T47D (cell line): ENCODE data around the gene UBA1.

Experiments
- DNase-seq, 2 experiments: peaks; one replicate each; pipeline versions ENCODE4 v3.0.0 to v3.0.0-alpha.2; 2011 to 2012; ENCODE audit warnings: low read depth in 1 of 2, low spot score in 1 of 2
- JUND ChIP-seq: IDR thresholded peaks from 2 replicates; pipeline ENCODE4 v1.6.1; 2012; ENCODE audit warnings: low read depth
- in situ Hi-C: cut with HindIII; loops from 2 replicates; pipeline ENCODE4 v1.10.0; 2016; ENCODE audit warnings: low sequenced_read_pairs, low pct_unique_long_range_greater_than_20kb

UBA1 gene

DNA sequence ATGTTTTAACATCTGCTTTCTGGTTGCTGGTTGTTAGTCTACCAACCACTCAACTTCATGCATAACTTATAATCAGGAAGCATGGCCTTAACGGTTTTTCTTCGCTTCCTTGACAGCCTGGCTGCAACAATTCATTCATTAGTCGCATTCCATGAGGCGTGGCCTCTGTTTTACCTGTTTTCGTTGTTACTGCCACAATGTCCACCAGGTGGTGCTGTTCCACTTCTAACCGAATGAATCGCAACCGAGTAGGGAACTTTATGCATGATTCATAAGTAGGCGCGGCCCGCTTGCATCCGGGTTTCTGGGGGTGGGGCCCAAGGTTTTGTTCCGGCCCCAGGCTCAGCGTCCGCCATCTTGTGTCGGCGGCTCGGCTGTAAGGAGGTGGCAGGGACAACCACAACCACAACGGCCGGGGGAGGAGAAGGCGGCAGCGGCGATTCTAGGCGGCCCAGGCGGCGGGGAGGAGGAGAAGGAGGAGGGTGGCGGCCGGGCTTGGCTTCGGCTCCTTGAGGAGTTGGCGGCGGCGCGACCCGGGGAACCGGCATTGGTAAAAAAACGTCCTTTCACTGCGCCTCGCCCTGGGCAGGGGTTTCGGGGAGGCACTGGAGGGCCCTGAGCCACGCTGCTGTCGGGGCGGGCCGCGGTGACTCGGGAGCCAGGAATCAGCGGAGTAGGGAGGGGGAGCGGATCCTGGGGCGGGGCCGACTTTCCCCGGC is at the start of gene UBA1:
TSS of gene UBA1 (plus strand) at position 355 of the 719 bp plus-strand sequence. CDS start 4,974 bp downstream, outside the sequence.
- DNase-seq, result peak; percentile 76 to 97
- in situ Hi-C loops, result no loop called here
- no peak for TF ChIP-seq JUND

DNA sequence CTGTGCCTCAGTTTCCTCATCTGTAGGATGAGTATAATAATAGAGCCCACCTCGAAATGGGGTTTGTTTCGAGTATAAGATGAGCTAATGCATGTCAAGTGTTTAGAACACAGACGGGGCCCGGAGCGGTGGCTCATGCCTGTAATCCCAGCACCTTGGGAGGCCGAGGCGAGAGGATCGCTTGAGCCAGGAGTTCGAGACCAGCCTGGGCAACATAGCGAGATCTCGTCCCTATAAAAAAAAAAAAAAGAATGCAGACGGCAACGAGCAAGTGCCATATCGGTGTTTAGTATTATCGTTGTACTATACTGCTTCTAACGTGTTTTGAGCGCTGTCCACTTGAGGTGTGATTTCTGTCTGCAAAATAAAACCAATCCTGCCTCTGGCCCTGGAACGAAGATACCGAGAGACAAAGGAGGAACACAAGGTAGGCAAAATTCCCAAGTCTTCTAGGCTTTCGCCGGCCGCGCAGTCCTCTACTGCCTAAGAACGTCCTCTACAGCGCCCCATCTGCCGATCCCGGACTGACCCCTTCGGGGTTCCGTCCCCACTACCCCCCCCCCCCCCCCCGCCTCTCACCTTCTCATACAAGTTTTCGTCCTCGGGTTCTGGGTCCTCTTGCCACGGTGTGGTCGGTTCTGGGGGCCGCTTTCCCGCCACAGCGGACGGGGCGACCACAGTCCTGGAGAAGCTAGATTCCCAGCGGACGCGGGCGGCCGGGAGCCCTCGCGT is 49.6 kb upstream of the UBA1 start:
- in situ Hi-C loops, result no loop called here

DNA sequence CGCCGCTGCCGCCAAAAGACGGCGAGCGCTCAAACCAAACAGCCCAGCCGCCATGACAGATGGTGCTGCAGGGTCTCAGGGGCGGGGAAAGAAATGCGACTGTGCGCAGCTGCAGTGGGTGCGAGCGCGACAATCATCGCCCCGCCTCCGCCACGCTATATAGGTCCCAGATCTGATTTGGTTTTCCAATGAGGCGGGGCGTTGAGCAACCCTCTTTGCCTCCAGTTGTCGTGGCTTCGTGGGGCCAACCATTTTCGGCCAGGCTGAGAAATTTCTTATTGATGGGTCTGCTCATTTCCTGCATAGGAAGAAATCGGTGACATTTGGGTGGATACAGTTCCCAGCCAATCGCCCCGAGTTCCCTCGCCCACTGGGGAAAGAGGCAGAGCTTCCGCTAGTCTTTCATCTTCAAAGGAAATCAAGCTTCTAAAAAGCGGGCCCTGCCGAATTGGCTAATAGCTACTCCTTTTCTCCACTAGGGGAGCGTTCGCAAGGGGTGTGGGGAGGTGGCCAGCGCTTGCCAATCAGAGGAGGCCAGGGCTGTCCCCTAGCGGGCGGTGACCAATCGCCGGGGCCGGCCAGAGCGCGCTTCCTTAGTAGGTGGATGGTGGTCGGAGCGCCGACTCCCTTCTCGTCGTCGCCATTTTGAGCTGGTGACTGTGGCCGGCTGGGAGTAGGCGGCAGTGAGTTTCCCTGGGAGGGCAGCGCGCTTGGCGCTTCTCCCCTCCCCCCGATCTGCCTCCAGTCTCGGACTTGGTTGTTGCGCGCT is 48.8 kb upstream of the UBA1 start, which contains the start of the genes NDUFB11 and RBM10:
TSS of gene NDUFB11 (minus strand) at position 77 of the 769 bp plus-strand sequence. CDS start at position 54, 23 bp downstream.
TSS of gene RBM10 (plus strand) at position 596 of the 769 bp plus-strand sequence. CDS start 2,261 bp downstream, outside the sequence.
- peak; percentile 81 to 97 for DNase-seq
- TF ChIP-seq JUND, result no peak
- in situ Hi-C loops, result no loop called here

More for the DNA sequence above, 49.6 kb upstream of the UBA1 start:
- no peak for TF ChIP-seq JUND
- peak; percentile 23 to 54 for DNase-seq

DNA sequence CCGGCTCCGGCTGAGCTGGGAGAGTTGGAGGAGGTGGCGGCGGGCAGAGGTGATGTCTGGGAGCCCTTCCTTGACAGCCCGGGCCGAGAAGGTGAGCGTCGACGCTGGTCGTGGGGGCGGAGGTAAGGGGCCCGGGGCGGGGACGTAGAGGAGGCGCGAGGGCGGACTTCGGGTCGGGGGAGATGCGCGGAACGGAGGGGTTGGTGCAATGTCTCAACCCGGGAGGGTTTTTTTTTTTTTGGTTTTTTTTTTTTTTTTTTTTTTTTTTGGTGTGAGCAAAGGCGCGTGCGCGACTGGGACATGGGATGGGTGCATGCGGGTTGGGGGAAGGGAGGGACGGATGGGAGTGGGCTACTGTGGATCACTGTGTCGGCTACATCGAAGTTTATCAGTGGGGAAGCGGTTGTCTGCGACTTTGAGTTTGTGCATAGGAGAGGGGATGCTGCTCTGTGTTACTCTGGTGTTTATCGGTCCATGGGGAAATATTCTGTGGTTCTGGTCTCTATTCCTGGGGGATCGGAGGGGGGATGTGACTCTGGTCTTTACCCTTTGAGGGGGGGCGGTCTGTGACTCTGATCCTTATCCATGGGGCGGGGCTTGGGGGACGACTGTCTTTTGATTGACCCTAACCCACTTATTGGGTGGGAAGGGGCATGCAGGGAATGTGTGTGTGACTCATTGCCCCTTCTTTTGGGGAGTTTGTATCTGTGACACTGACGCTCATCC is 48.1 kb upstream of the UBA1 start:
- in situ Hi-C loops, result no loop called here
- peak in 1 of 2 experiments; percentile 16 for DNase-seq
- no peak for TF ChIP-seq JUND

DNA sequence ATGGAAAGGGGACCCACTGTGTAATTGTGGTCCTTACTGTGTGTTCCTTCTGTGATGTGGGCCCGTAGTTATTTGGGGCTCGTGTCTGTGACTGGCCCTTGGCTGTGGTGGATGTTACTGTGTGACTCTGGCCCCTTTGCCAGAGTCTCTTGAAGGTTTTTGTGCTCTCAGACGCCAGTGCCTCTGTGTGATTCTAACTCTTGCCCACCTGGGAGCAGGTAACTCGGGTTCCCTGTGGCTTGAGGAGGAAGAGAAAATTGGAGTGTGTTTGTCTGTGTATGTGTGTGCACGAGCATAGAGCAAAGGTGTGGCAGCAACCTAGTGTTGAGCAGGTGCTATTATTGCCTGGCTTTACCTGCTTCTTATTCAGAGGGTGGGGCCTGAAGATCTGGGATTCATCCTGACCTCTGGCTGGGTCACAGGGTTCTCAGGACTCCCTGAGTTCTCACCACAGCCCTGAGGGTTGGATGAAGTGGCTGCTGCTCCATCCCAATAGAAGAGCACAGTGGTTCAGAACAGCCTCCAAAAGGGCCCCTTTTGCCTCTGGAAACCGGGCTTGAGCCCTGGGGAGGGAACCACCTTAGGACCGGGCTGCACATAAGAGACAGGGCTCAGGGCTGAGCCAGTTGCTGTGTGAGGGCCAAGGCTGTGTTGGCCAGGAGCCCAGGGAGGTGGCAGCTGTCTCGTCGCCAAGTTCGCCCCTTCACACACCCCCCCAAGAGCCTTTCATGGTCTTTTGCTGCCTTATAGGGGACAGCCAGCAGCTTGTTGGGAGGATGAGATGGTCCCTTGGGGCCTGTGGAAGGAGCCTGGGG is 47.3 kb upstream of the UBA1 start:
- in situ Hi-C loops, result no loop called here
- peak in 1 of 2 experiments; percentile 19 for DNase-seq
- TF ChIP-seq JUND, result no peak

DNA sequence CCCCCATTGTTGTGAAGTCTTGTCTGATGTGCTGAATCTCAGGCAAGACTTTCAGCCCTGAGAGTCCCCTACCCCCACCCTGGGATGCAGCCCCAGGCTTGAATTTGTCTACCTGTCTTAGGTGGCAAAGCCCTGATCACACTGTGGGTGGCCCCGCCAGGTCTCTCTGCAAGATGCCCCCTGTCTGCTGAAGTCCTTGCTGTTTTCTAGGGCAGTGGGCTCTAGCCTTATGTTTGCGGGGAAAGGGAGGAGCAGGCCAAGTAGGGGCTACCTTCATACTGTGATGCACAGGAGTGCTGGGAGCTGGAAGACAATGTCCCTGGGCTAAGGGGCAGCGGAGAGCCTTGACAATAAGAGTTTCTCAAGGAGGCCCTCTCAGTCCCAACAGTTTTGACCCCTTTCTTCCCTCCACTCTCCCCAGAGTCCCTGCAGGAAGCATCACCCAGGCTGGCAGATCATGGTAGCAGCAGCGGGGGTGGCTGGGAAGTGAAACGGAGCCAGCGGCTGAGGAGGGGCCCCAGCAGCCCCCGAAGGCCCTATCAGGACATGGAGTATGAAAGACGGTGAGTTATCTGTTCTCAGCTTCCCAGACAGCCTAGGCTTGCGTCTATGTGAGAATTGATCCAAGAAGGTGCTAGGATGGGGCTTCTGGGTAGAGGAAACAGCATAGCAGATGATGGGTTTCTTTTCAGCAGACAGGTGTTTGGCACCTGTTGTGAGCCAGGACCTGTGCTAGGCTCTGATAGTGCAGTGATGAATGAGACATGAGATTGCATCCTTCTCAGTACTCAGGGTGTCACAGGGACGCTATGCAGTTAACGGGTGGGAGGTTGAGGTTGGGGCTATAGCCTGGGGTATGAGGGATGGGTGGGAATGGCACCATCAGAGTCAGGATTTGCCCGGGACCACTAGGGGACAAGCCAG is 46.4 kb upstream of the UBA1 start:
- in situ Hi-C loops, result no loop called here
- no peak for DNase-seq
- no peak for TF ChIP-seq JUND

DNA sequence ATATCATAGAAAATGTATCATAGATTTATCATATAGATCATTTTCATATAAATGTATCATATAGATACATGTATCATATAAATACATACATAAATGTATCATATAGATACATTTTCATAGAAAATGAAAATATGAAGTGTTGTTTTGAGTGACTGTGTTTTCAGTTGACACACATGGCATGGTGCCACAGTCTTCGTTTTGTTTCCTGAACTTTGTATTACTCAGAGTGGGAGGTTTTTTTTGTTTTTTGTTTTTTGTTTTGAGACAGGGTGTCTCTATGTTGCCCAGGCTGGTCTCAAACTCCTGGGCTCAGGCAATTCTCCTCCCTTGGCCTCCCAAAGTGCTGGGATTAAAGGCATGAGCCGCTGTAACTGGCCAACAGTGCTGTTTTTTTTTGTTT is 44.7 kb upstream of the UBA1 start:
- in situ Hi-C loops, result no loop called here
- DNase-seq, result no peak
- no peak for TF ChIP-seq JUND

DNA sequence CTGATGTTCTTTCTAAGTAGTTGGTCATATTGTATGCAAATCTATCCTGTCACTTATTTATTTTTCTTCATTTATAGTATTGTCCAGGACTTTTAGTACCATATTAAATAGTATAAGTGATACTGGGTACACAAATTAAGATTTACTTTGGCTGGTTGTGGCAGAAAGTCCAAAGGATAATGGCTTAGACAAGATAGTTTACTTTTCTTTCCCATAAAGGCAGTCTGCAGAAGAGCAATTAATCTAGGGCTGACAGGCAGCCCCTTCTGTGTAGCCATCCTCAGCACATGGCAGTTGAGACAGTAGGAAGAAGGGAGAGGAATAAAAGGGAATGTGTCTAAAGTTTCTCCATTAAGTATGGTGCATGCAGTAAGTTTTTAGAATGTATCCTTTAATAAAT is 42.2 kb upstream of the UBA1 start:
- in situ Hi-C loops, result no loop called here
- no peak for TF ChIP-seq JUND
- no peak for DNase-seq

DNA sequence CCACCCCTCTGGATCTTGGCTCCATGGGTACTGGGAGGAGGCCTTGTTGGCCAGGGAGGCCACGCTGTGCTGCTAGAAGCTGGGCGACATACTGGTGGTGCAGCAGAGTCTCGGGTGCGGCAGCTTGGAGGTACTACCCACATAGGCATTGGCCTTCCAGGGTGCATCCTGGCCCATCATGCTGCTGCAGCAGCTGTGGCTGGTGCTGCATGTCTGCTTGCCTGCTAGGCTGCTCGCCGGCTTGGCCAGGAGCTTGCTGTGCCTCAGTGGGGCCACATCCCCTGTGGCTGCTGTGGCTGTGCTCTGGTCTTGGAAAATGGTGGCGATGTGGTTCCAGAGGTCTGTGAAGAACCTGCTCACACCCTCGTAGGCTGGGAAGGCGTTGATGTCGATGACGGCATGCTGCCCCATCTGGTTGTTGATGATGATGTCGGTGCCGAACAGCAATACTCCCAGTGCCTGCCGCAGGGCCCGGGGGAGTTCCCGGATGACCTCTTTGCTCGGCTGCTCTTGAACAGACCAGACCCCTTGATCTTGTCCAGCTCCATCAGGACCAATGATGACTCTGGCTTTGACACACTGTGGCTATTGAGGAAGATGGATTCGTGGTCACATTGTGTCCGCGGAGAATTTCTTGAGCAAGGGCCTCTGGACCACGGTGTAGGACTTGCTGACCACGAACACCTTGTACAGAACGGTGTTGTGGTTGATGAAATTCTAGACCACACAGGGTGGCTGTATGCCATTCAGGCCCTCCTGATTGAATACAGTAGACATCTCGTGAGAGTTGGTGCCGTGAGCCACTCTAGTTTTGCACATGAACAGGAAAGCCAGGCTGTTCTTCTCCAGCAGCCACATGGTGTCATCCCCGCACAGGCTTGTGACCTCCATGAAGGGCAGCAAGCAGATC is 36.8 kb upstream of the UBA1 start:
- no peak for TF ChIP-seq JUND
- in situ Hi-C loops, result no loop called here
- DNase-seq, result no peak
